ENCODE data around the gene CAPZB. TPM values are rescaled to one million over a fixed set of nuclear protein-coding genes. Genes with fewer than 3 reads are reported as not detected.
"Not testable (repeated sequence)": the region's sequence is repeated elsewhere in the genome, so short reads cannot be mapped to it uniquely, and the experiment has no call there.

Gene CAPZB
- total and polyA plus RNA-seq, 4 donors, result 230 to 297 (median 272) TPM

DNA sequence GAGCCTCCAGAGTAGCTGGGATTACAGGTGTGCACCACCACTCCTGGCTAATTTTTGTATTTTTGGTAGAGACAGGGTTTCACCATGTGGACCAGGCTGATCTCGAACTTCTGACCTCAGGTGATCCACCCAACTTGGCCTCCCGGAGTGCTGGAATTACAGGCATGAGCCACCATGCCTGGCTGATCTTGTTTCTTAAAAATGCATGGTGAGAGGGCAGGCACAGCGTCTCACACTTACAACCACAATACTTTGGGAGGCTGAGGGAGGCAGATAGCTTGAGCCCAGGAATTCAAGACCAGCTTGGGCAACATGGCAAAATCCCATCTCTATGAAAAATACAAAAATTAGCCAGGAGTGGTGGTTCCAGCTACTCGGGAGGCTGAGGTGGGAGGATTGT lies 37.2 kb upstream of the CAPZB start:
- ATAC-seq (ENCODE audit: low FRiP score); H3K27me3 ChIP-seq (ENCODE audit: control insufficient read depth in 1 of 2, insufficient read depth in 2 of 2, low read length in 1 of 2); DNase-seq; H3K27ac ChIP-seq (ENCODE audit: low read depth in 1 of 2, low read length in 2 of 2); H3K4me1 ChIP-seq (ENCODE audit: control insufficient read depth in 1 of 2, insufficient read depth in 2 of 2, low read length in 2 of 2); H3K36me3 ChIP-seq (ENCODE audit: control insufficient read depth in 1 of 2, insufficient read depth in 2 of 2, low read length in 1 of 2); intact Hi-C loops (cut with DNase I); H3K4me3 ChIP-seq (ENCODE audit: low read length in 2 of 2); H3K9me3 ChIP-seq (ENCODE audit: control insufficient read depth, low read length): not testable (repeated sequence)
- 93% methylated on average over 4 of the region's 4 CpGs for WGBS, 2 donors

DNA sequence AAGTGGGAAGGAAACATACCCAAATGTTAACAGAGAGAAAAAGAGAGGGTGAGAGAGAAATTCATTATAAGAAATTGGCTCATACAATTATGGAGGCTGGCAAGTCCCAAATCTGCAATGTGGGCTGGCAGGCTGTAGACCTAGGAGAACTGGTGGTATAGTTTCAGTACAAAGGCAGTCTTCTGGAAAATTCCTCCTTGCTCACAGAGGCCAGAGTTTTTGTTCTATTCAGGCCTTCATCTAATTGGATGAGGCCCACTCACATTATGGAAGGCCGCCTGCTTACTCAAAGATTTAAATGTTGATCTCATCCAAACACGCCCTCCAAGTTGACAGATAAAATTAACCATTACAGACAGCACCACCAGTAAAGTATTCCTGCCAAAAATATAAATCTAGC lies 36.1 kb upstream of the CAPZB start:
- Histone ChIP-seq H3K4me3 (ENCODE audit: low read length in 2 of 2) (no peak overlapping the region), H3K27me3 (ENCODE audit: control insufficient read depth in 1 of 2, insufficient read depth in 2 of 2, low read length in 1 of 2) (no peaks in the 10 kb centered on the region), H3K36me3 (ENCODE audit: control insufficient read depth in 1 of 2, insufficient read depth in 2 of 2, low read length in 1 of 2) (no peaks in the 10 kb centered on the region), H3K9me3 (ENCODE audit: control insufficient read depth, low read length) (no peaks in the 10 kb centered on the region), H3K27ac (ENCODE audit: low read depth in 1 of 2, low read length in 2 of 2) (no peak overlapping the region), H3K4me1 (ENCODE audit: control insufficient read depth in 1 of 2, insufficient read depth in 2 of 2, low read length in 2 of 2) (no peaks in the 10 kb centered on the region)
- intact Hi-C loops (cut with DNase I), result no loop called here
- WGBS, 2 donors, result 94 to 98% methylated on average over 2 of the region's 2 CpGs
- DNase-seq, result no peak
- no peak for ATAC-seq (ENCODE audit: low FRiP score)

DNA sequence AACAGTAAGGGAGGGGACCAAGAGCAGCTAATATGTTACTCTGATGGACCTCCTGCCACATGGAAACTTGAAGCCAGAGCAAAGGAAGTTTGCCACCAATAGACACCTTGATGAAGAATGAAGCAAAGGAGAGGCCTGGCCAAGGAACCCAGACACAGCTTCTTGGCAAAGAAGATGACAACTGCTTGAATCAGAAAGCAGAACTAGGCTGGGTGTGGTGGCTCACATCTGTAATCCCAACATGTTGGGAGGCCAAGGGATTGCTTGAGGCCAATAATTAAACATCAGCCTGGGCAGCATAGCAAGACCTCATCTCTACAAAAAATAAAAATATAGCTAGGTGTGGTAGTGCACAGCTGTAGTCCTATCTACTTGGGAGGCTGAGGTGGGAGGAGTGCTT lies 31.7 kb upstream of the CAPZB start:
- DNase-seq, result no peak

DNA sequence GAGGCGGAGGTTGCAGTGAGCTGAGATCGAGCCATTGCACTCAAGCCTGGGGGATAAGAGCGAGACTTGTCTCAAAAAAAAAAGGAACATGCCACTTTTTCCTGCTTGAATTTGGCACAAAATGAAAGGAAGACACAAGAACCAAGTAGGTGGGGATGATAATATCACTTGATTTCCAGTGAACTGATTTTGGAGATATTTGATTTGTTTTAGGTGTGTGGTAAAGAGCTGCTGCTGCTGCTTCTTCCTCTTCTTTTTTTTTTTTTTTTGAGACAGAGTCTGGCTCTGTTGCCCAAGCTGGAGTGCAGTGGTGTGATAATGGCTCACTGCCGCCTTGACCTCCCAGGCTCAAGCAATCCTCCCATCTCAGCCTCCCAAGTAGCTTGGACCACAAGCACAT lies 29.9 kb upstream of the CAPZB start:
- Histone ChIP-seq H3K36me3 (ENCODE audit: control insufficient read depth in 1 of 2, insufficient read depth in 2 of 2, low read length in 1 of 2) (no peaks in the 10 kb centered on the region), H3K4me1 (ENCODE audit: control insufficient read depth in 1 of 2, insufficient read depth in 2 of 2, low read length in 2 of 2) (no peaks in the 10 kb centered on the region), H3K9me3 (ENCODE audit: control insufficient read depth, low read length) (no peaks in the 10 kb centered on the region), H3K4me3 (ENCODE audit: low read length in 2 of 2) (no peak overlapping the region), H3K27ac (ENCODE audit: low read depth in 1 of 2, low read length in 2 of 2) (no peak overlapping the region), H3K27me3 (ENCODE audit: control insufficient read depth in 1 of 2, insufficient read depth in 2 of 2, low read length in 1 of 2) (no peaks in the 10 kb centered on the region)
- DNase-seq (no peak), ATAC-seq (ENCODE audit: low FRiP score) (no peak)
- intact Hi-C loops (cut with DNase I), result no loop called here
- 97 to 99% methylated on average over 4 of the region's 4 CpGs for WGBS, 2 donors

More for the DNA sequence above, 31.7 kb upstream of the CAPZB start:
- no peak for ATAC-seq (ENCODE audit: low FRiP score)
- no peaks in the 10 kb centered on the region for H3K4me1 ChIP-seq (ENCODE audit: control insufficient read depth in 1 of 2, insufficient read depth in 2 of 2, low read length in 2 of 2)
- no peaks in the 10 kb centered on the region for H3K36me3 ChIP-seq (ENCODE audit: control insufficient read depth in 1 of 2, insufficient read depth in 2 of 2, low read length in 1 of 2)
- H3K9me3 ChIP-seq (ENCODE audit: control insufficient read depth, low read length), result no peaks in the 10 kb centered on the region
- H3K4me3 ChIP-seq (ENCODE audit: low read length in 2 of 2), result no peak overlapping the region
- H3K27ac ChIP-seq (ENCODE audit: low read depth in 1 of 2, low read length in 2 of 2), result no peak overlapping the region
- intact Hi-C loops (cut with DNase I), result no loop called here
- no peaks in the 10 kb centered on the region for H3K27me3 ChIP-seq (ENCODE audit: control insufficient read depth in 1 of 2, insufficient read depth in 2 of 2, low read length in 1 of 2)

DNA sequence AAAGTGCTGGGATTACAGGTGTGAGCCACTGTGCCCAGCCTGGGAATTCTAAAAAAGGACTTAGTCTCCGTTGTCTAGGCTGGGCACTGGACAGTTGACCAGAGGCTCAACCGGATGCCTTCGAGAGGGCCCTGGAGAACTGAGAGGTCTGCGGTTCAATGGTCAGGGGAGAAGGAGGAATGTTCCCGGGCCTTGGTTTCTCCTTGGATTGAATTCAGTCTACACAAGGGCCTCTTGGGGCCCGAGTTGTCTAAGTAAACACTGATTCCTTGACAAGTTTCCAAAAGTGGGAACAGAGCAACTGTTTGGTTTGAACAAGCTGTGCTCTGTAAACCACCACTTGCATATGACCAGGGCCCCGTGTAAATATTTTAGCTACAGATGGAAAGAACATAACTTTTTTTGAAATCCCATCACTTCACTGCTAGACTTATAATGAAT lies 29.1 kb upstream of the CAPZB start:
- no peaks in the 10 kb centered on the region for H3K9me3 ChIP-seq (ENCODE audit: control insufficient read depth, low read length)
- H3K36me3 ChIP-seq (ENCODE audit: control insufficient read depth in 1 of 2, insufficient read depth in 2 of 2, low read length in 1 of 2), result no peaks in the 10 kb centered on the region
- H3K4me1 ChIP-seq (ENCODE audit: control insufficient read depth in 1 of 2, insufficient read depth in 2 of 2, low read length in 2 of 2), result no peaks in the 10 kb centered on the region
- no peak overlapping the region for H3K4me3 ChIP-seq (ENCODE audit: low read length in 2 of 2)
- WGBS, 2 donors, result 68 to 72% methylated on average over 7 of the region's 7 CpGs
- no peak for DNase-seq
- intact Hi-C loops (cut with DNase I), result no loop called here
- peak; percentile 60 for ATAC-seq (ENCODE audit: low FRiP score)
- H3K27ac ChIP-seq (ENCODE audit: low read depth in 1 of 2, low read length in 2 of 2), result no peak overlapping the region
- no peaks in the 10 kb centered on the region for H3K27me3 ChIP-seq (ENCODE audit: control insufficient read depth in 1 of 2, insufficient read depth in 2 of 2, low read length in 1 of 2)

DNA sequence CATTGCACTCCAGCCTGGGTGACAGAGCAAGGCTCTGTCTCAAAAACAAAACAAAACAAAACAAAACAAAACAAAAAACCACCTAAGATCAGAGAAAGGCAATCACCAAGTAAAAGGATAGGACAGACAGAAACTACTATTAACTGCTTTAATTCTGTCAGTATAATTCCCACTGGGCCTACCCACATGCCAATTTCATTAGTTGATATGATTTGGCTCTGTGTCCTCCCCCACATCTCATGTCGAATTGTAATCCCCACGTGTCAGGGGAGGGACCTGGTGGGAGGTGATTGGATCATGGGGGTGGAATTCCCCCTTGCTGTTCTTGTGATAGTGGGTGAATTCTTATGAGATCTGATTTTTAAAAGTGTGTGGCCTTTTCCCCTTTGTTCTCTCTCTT lies 27.2 kb upstream of the CAPZB start:
- Histone ChIP-seq H3K27me3 (ENCODE audit: control insufficient read depth in 1 of 2, insufficient read depth in 2 of 2, low read length in 1 of 2) (no peaks in the 10 kb centered on the region), H3K27ac (ENCODE audit: low read depth in 1 of 2, low read length in 2 of 2) (no peak overlapping the region), H3K4me3 (ENCODE audit: low read length in 2 of 2) (no peak overlapping the region), H3K4me1 (ENCODE audit: control insufficient read depth in 1 of 2, insufficient read depth in 2 of 2, low read length in 2 of 2) (no peaks in the 10 kb centered on the region), H3K36me3 (ENCODE audit: control insufficient read depth in 1 of 2, insufficient read depth in 2 of 2, low read length in 1 of 2) (no peaks in the 10 kb centered on the region), H3K9me3 (ENCODE audit: control insufficient read depth, low read length) (no peaks in the 10 kb centered on the region)
- no peak for DNase-seq
- ATAC-seq (ENCODE audit: low FRiP score), result no peak
- intact Hi-C loops (cut with DNase I), result no loop called here
- 26 to 42% methylated on average over 2 of the region's 2 CpGs for WGBS, 2 donors

DNA sequence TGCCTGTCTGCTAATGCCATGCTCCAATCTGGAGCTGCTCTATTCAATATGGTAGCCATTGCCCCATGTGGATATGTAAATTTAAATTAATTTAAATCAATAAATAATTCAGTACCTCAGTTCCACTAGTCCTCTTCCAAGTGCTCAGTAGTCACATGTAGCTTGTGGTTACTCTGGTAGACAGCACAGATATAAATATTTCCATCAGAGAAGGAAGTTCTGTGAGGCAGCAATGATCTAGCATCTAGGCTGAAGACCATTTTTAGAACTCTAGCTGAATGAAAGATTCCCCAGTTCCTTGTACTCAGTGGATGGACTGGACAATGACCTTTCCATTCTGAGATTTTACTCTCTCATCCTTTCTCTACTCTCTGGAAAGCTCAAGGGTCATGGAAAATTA lies 25.8 kb upstream of the CAPZB start:
- Histone ChIP-seq H3K27me3 (ENCODE audit: control insufficient read depth in 1 of 2, insufficient read depth in 2 of 2, low read length in 1 of 2) (no peaks in the 10 kb centered on the region), H3K4me1 (ENCODE audit: control insufficient read depth in 1 of 2, insufficient read depth in 2 of 2, low read length in 2 of 2) (no peaks in the 10 kb centered on the region), H3K36me3 (ENCODE audit: control insufficient read depth in 1 of 2, insufficient read depth in 2 of 2, low read length in 1 of 2) (no peaks in the 10 kb centered on the region), H3K4me3 (ENCODE audit: low read length in 2 of 2) (no peak overlapping the region), H3K9me3 (ENCODE audit: control insufficient read depth, low read length) (no peaks in the 10 kb centered on the region), H3K27ac (ENCODE audit: low read depth in 1 of 2, low read length in 2 of 2) (no peak overlapping the region)
- DNase-seq (no peak), ATAC-seq (ENCODE audit: low FRiP score) (no peak)
- intact Hi-C loops (cut with DNase I), result no loop called here

DNA sequence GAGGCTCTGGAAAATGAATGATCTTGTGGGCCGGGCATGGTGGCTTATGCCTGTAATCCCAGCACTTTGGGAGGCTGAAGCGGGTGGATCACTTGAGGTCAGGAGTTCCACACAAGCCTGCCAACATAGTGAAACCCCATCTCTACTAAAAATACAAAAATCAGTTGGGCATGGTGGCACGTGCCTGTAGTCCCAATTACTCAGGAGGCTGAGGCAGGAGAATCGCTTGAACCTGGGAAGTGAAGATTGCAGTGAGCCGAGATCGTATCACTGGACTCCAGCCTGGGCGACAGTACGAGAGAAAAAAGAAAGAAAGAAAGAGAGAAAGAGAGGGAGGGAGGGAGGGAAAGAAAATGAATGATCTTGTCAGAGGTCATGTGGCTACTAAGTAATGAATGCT lies 24.3 kb upstream of the CAPZB start:
- H3K36me3 ChIP-seq (ENCODE audit: control insufficient read depth in 1 of 2, insufficient read depth in 2 of 2, low read length in 1 of 2); H3K27me3 ChIP-seq (ENCODE audit: control insufficient read depth in 1 of 2, insufficient read depth in 2 of 2, low read length in 1 of 2); H3K27ac ChIP-seq (ENCODE audit: low read depth in 1 of 2, low read length in 2 of 2); H3K9me3 ChIP-seq (ENCODE audit: control insufficient read depth, low read length); DNase-seq; H3K4me1 ChIP-seq (ENCODE audit: control insufficient read depth in 1 of 2, insufficient read depth in 2 of 2, low read length in 2 of 2); ATAC-seq (ENCODE audit: low FRiP score); H3K4me3 ChIP-seq (ENCODE audit: low read length in 2 of 2); intact Hi-C loops (cut with DNase I): not testable (repeated sequence)
- 93% methylated on average over 8 of the region's 8 CpGs for WGBS, 2 donors

DNA sequence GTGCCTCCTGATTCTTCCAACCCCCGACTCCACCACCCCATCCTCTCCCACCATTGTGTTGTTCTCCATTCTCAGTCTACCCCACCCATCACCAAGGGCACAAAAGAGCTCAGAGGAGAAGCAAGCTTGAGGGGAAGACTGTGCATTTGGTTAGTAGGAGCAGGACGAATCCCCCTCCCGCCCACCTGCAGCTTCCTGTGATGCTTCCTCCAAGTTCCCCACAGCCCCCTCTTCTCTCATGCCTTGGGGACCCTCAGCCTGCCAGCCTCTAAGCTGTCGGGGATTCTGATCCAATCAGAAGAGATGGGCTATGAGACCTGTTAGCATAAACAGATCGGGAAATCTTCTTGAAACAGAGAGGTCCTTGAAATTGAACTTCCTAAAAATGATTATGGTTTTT lies 22.2 kb upstream of the CAPZB start:
- DNase-seq (no peak), ATAC-seq (ENCODE audit: low FRiP score) (no peak)
- H3K27me3 ChIP-seq (ENCODE audit: control insufficient read depth in 1 of 2, insufficient read depth in 2 of 2, low read length in 1 of 2), result no peaks in the 10 kb centered on the region
- no peaks in the 10 kb centered on the region for H3K4me1 ChIP-seq (ENCODE audit: control insufficient read depth in 1 of 2, insufficient read depth in 2 of 2, low read length in 2 of 2)
- 93 to 94% methylated on average over 5 of the region's 5 CpGs for WGBS, 2 donors
- no peaks in the 10 kb centered on the region for H3K36me3 ChIP-seq (ENCODE audit: control insufficient read depth in 1 of 2, insufficient read depth in 2 of 2, low read length in 1 of 2)
- H3K27ac ChIP-seq (ENCODE audit: low read depth in 1 of 2, low read length in 2 of 2), result no peak overlapping the region
- intact Hi-C loops (cut with DNase I), result no loop called here
- no peaks in the 10 kb centered on the region for H3K9me3 ChIP-seq (ENCODE audit: control insufficient read depth, low read length)
- no peak overlapping the region for H3K4me3 ChIP-seq (ENCODE audit: low read length in 2 of 2)

All from aorta (tissue), 5 donors.